Measurements from ENCODE around the gene UPK3A. TPM values are rescaled to one million over a fixed set of nuclear protein-coding genes. Genes with fewer than 3 reads are reported as not detected.

UPK3A gene
- total RNA-seq, 1 donor from 2014 or later = not detected

GRCh38 chr22:45238076-45238956, 46.4 kb upstream of the UPK3A start:
- Mint-ChIP-seq H3K4me1 (peaks cover 33% of the 10 kb centered on the region), H3K36me3 (ENCODE audit: low read depth) (no peaks in the 10 kb centered on the region), H3K27me3 (ENCODE audit: low read depth) (no peaks in the 10 kb centered on the region), H3K9me3 (no peaks in the 10 kb centered on the region), H3K27ac (ENCODE audit: unreplicated experiment) (no peak overlapping the region), H3K4me3 (peak overlapping the region; percentile 94)
- no peak for TF ChIP-seq CTCF (conservative IDR thresholded peaks at IDR 0.05)
- no peak for DNase-seq (ENCODE audit: low read depth, low spot score)

- peaks cover 33% of the 10 kb centered on the region for H3K4me1 Mint-ChIP-seq
- H3K36me3 Mint-ChIP-seq (ENCODE audit: low read depth) = no peaks in the 10 kb centered on the region
- no peaks in the 10 kb centered on the region for H3K27me3 Mint-ChIP-seq (ENCODE audit: low read depth)
- peak overlapping the region; percentile 94 for H3K4me3 Mint-ChIP-seq
- DNase-seq (ENCODE audit: low read depth, low spot score) = no peak
- no peaks in the 10 kb centered on the region for H3K9me3 Mint-ChIP-seq
- TF ChIP-seq CTCF (conservative IDR thresholded peaks at IDR 0.05) = no peak
- H3K27ac Mint-ChIP-seq (ENCODE audit: unreplicated experiment) = no peak overlapping the region
Observed at GRCh38 chr22:45238957-45239680, 45.6 kb upstream of the UPK3A start.

- Mint-ChIP-seq H3K4me3 (peak overlapping the region; percentile 94), H3K4me1 (peaks cover 33% of the 10 kb centered on the region), H3K27ac (ENCODE audit: unreplicated experiment) (no peak overlapping the region), H3K27me3 (ENCODE audit: low read depth) (no peaks in the 10 kb centered on the region), H3K9me3 (no peaks in the 10 kb centered on the region), H3K36me3 (ENCODE audit: low read depth) (no peaks in the 10 kb centered on the region)
- TF ChIP-seq CTCF (conservative IDR thresholded peaks at IDR 0.05) = no peak
- DNase-seq (ENCODE audit: low read depth, low spot score) = no peak
Observed at GRCh38 chr22:45239681-45240051, 45.1 kb upstream of the UPK3A start.

- peaks cover 33% of the 10 kb centered on the region for H3K4me1 Mint-ChIP-seq
- H3K27me3 Mint-ChIP-seq (ENCODE audit: low read depth) = no peaks in the 10 kb centered on the region
- no peak for DNase-seq (ENCODE audit: low read depth, low spot score)
- no peaks in the 10 kb centered on the region for H3K9me3 Mint-ChIP-seq
- H3K36me3 Mint-ChIP-seq (ENCODE audit: low read depth) = no peaks in the 10 kb centered on the region
- peak overlapping the region; percentile 75 for H3K27ac Mint-ChIP-seq (ENCODE audit: unreplicated experiment)
- no peak for TF ChIP-seq CTCF (conservative IDR thresholded peaks at IDR 0.05)
- H3K4me3 Mint-ChIP-seq = peak overlapping the region; percentile 94
Observed at GRCh38 chr22:45240104-45240809, 44.5 kb upstream of the UPK3A start.

- peaks cover 33% of the 10 kb centered on the region for H3K4me1 Mint-ChIP-seq
- DNase-seq (ENCODE audit: low read depth, low spot score) = peak; percentile 77
- H3K36me3 Mint-ChIP-seq (ENCODE audit: low read depth) = no peaks in the 10 kb centered on the region
- TF ChIP-seq CTCF (conservative IDR thresholded peaks at IDR 0.05) = no peak
- peak within 1 kb of the TSS; percentile 94 for H3K4me3 Mint-ChIP-seq
- H3K27me3 Mint-ChIP-seq (ENCODE audit: low read depth) = no peaks in the 10 kb centered on the region
- peak within 1 kb of the TSS; percentile 75 for H3K27ac Mint-ChIP-seq (ENCODE audit: unreplicated experiment)
- H3K9me3 Mint-ChIP-seq = no peaks in the 10 kb centered on the region
Observed at GRCh38 chr22:45240810-45241631, 43.7 kb upstream of the UPK3A start, which contains the start of gene KIAA0930. KIAA0930 (minus strand) TSS chr22:45240894; CDS start chr22:45240703, 191 bp downstream.

Measured in neural crest cell (in vitro differentiated cells).